ENCODE data around the gene MTF1. TPM values are rescaled to one million over a fixed set of nuclear protein-coding genes. Genes with fewer than 3 reads are reported as not detected.

The MTF1 gene
- total RNA-seq, 2 donors from 2014 or later, result 22.1 to 33.9 TPM

DNA sequence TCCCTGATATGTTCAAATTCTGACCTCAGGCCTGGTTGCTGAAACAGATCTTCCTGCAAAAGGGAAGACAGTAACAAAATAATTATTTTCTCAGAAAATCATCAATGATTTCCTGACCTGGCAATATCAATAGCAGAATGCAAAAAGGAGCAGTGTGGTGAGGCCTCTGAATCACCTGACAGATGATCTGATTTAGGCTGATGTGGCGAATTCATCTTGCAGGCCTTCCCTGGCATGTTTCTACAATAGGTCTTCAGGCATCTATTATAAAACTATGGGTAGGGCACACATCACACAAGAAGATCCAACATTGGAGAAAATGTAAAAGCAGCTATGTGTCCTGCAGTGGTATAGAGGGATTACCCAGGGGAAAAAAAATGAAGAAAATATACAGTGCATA lies 7.1 kb upstream of the MTF1 start:
- DNase-seq, result no peak

DNA sequence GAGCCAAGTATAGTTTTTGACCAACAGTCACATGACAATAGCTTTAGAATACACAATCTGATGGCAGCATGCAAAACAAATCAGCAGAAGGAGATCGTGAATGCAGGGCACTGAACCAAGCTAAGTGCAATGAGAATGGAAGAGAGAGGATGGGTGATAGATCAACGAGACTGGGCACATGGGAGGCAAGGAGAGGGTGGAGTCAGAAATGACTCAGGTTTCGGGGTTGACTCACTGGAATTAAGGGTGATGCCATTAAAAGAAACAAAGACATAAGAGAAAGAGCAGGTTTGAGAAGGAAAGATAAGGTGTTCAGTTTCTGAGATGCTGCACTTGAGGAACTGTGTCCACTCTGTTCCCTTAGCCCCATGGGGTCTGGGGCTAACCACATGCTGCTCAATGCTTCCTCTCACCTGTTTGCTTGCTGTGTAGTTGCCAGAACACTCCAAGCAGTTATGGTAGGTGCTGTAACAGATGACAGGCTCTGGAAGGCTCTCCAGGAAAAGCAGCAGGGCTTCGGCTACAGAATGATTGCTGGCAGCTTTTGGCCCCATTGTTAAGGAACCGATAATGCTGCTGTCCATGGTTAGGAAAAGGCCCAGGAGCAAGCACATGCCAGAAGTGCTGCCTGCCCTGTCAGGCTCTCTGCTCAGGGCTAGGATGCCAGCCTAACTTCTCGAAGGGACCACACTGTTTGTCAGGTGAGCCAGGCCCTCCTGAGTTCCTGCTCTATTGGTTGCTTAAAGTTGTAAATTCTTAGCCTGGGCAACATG lies 6.1 kb upstream of the MTF1 start:
- Histone ChIP-seq H3K9ac (ENCODE audit: low read depth in 2 of 2, low read length in 2 of 2) (no peak overlapping the region), H3K36me3 (peaks cover 4% of the 10 kb centered on the region), H3K9me3 (no peaks in the 10 kb centered on the region), H3K4me3 (no peak overlapping the region), H3K27ac (no peak overlapping the region), H3K4me1 (no peaks in the 10 kb centered on the region), H3K27me3 (no peaks in the 10 kb centered on the region)
- TF ChIP-seq, protein P1, sequence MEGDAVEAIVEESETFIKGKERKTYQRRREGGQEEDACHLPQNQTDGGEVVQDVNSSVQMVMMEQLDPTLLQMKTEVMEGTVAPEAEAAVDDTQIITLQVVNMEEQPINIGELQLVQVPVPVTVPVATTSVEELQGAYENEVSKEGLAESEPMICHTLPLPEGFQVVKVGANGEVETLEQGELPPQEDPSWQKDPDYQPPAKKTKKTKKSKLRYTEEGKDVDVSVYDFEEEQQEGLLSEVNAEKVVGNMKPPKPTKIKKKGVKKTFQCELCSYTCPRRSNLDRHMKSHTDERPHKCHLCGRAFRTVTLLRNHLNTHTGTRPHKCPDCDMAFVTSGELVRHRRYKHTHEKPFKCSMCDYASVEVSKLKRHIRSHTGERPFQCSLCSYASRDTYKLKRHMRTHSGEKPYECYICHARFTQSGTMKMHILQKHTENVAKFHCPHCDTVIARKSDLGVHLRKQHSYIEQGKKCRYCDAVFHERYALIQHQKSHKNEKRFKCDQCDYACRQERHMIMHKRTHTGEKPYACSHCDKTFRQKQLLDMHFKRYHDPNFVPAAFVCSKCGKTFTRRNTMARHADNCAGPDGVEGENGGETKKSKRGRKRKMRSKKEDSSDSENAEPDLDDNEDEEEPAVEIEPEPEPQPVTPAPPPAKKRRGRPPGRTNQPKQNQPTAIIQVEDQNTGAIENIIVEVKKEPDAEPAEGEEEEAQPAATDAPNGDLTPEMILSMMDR (IDR thresholded peaks at IDR 0.05), result no peak
- intact Hi-C loops (cut with DNase I), result loop anchor here (10.0 kb wide), 1 partner anchor 261 kb away; no protein-coding TSS in a partner anchor
- DNase-seq, result no peak

More for the DNA sequence above, 7.1 kb upstream of the MTF1 start:
- Histone ChIP-seq H3K36me3 (peaks cover 4% of the 10 kb centered on the region), H3K27me3 (no peaks in the 10 kb centered on the region), H3K9me3 (no peaks in the 10 kb centered on the region), H3K4me3 (no peak overlapping the region), H3K9ac (ENCODE audit: low read depth in 2 of 2, low read length in 2 of 2) (no peak overlapping the region), H3K4me1 (no peaks in the 10 kb centered on the region), H3K27ac (no peak overlapping the region)
- TF ChIP-seq, protein P1 (IDR thresholded peaks at IDR 0.05), result no peak
- intact Hi-C loops (cut with DNase I), result loop anchor here (10.0 kb wide), 1 partner anchor 262 kb away; no protein-coding TSS in a partner anchor

DNA sequence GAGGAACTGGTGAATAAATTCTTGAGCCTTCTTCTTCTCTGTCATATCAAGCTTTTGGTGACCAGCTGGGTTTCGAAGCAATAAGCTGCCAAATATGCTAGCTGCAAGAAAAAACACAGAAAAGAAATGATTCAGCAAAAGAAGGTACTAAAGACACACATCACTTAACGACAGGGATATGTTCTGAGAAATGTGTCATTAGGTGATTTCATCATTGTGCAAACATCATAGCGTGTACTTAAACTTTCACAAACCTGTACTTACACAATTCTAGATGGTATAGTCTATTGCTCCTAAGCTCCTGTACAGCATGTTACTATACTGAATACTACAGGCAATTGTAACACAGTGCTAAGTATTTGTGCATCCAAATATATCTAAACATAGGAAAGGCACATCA lies 2.9 kb upstream of the MTF1 start:
- intact Hi-C loops (cut with DNase I), result loop anchor here (5.0 to 10.0 kb wide), 2 partner anchors 170 to 258 kb away; partner anchors contain the start of gene CDCA8
- Histone ChIP-seq H3K36me3 (peaks cover 4% of the 10 kb centered on the region), H3K4me3 (no peak overlapping the region), H3K9ac (ENCODE audit: low read depth in 2 of 2, low read length in 2 of 2) (no peak overlapping the region), H3K9me3 (no peaks in the 10 kb centered on the region), H3K4me1 (no peaks in the 10 kb centered on the region), H3K27ac (no peak overlapping the region), H3K27me3 (no peaks in the 10 kb centered on the region)
- TF ChIP-seq, protein P1 (IDR thresholded peaks at IDR 0.05), result no peak
- DNase-seq, result no peak

DNA sequence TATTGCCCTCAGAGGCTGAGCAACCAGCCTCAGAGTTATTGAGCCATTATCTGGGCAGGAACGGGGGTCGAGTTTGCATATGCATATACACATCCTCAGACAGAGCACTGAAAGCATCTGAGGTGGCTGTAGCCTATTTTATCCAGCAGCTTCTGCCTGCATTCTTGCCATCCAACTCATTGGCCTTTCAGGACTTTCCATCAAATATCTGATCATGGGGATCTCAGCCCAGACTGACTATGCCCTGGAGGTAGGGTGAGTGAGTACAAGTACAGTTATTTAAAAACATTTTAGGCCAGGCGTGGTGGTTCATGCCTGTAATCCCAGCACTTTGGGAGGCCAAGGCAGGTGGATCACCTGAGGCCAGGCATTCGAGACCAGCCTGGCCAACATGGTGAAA lies 1.8 kb upstream of the MTF1 start:
- peaks cover 4% of the 10 kb centered on the region for H3K36me3 ChIP-seq
- no peak overlapping the region for H3K27ac ChIP-seq
- no peak overlapping the region for H3K9ac ChIP-seq (ENCODE audit: low read depth in 2 of 2, low read length in 2 of 2)
- TF ChIP-seq, protein P1 (IDR thresholded peaks at IDR 0.05), result no peak
- no peaks in the 10 kb centered on the region for H3K9me3 ChIP-seq
- no peak for DNase-seq
- intact Hi-C loops (cut with DNase I), result loop anchor here (5.0 to 10.0 kb wide), 2 partner anchors 169 to 256 kb away; partner anchors contain the start of gene CDCA8
- no peaks in the 10 kb centered on the region for H3K27me3 ChIP-seq
- no peaks in the 10 kb centered on the region for H3K4me1 ChIP-seq
- no peak overlapping the region for H3K4me3 ChIP-seq

DNA sequence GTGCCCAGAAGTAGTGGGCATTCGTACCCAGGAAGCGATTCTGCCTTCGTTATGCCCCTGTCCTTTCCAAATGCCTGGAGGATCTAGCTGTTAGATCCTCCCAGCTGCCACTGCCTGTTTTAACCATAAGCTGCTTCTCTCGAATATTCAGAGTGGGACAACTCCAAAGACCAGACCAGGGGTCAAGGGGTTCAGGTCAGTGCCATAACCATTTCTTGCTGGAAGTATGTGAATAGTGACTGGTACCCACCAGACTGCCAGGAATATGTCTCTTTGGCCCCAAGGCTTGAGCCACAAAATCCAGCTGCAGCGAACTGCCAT lies 914 bp upstream of the MTF1 start:
- peak overlapping the region; percentile 84 for H3K27ac ChIP-seq
- peak overlapping the region; percentile 94 to 97 for H3K9ac ChIP-seq (ENCODE audit: low read depth in 2 of 2, low read length in 2 of 2)
- H3K4me3 ChIP-seq, result peak overlapping the region; percentile 85
- intact Hi-C loops (cut with DNase I), result loop anchor here (5.0 to 10.0 kb wide), 2 partner anchors 168 to 256 kb away; partner anchors contain the start of gene CDCA8
- H3K9me3 ChIP-seq, result no peaks in the 10 kb centered on the region
- no peaks in the 10 kb centered on the region for H3K4me1 ChIP-seq
- no peak for DNase-seq
- peaks cover 4% of the 10 kb centered on the region for H3K36me3 ChIP-seq
- H3K27me3 ChIP-seq, result no peaks in the 10 kb centered on the region
- TF ChIP-seq, protein P1 (IDR thresholded peaks at IDR 0.05), result peak; percentile 34

Data from colonic mucosa (tissue), 4 donors.